OCI-LY3 (cell line): Measurements from ENCODE around the gene KANK3.

Experiments used
- CTCF ChIP-seq: fragments of 200-600, 300-600 bp; sonication (generic); IDR thresholded peaks from 2 replicates; pipeline ENCODE4 v1.5.1; 2014; ENCODE audit warnings: antibody characterized with exemption, low read length, low read depth
- EZH2phosphoT487 ChIP-seq: fragments of 200-600 bp; shearing (Covaris generic); IDR thresholded peaks from 2 replicates; pipeline ENCODE4 v1.6.1; 2018; ENCODE audit warnings: antibody characterized with exemption, mixed run types, low read depth

GRCh38 chr19:8332976-8333766 lies 9.9 kb downstream of the KANK3 start:
- TF ChIP-seq CTCF: no peak
- no peak for TF ChIP-seq EZH2phosphoT487
